ENCODE results near the gene TOP2B.

Gene TOP2B

GRCh38 chr3:25566358-25566920 is 98.3 kb downstream of the TOP2B start:
- DNase-seq (ENCODE audit: extremely low read depth in 1 of 2, low read depth in 1 of 2): no peak

DNA sequence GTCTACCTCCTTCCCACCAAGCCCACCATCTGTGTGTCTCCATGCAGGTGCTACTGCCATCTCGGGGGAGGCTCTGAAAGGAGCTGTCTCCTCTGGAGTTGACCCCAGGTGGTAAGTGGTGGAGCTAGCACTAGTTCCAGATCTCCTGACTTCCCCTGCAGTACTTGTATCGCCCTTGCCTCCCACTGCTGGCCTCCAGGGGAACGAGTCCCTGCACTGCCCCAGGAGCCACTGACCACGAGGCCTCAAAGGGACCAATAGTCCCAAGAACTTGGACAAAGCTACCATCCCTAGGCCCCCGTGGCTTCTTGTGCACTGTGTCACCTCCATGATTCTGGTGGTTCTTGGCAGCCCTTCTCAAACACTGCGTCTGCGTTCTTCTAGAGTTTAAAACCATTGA is 98.9 kb downstream of the TOP2B start:
- no peak for DNase-seq (ENCODE audit: extremely low read depth in 1 of 2, low read depth in 1 of 2)

DNA sequence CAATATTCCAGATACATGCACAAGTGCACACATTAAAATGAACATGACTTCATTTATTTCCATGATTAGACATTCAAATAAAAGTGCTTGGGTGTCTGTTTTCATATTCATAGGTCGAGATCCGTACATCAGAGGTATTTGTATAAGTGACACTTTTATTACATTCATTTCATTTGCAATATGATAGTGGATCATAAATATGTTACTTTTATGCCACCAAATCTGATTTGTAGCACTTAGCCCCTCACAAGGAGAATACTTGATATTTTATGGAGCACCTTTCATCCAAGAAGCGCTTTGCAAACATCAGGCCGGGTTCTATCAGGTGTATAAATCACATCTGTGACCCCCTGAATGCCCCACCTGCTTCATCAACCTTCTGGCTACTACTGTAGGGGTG is 100.6 kb downstream of the TOP2B start:
- no peak for DNase-seq (ENCODE audit: extremely low read depth in 1 of 2, low read depth in 1 of 2)

GRCh38 chr3:25563601-25564000 is 101.1 kb downstream of the TOP2B start:
- DNase-seq (ENCODE audit: extremely low read depth in 1 of 2, low read depth in 1 of 2): no peak

- DNase-seq (ENCODE audit: extremely low read depth in 1 of 2, low read depth in 1 of 2): no peak
These were observed 105.9 kb downstream of the TOP2B start for GRCh38 chr3:25558796-25559195.

DNA sequence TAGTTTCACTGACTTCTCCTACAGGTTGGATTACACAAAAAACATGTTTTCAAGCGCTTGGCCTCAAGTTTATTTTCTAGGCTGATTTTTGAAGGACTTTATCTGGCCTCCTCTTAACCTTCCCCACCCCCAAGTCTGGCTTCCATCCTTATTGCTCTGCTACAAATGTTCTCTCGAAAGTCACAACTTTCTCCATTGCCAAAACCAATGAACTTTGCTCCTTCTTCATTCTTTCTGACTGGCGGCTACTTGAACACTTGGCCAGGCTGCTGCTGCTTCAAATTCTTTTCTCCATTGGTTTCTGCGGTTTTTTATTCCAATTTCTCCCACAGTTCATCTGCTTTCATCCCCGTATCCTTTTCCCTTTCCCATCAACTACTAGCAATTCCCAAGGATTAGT is 106.6 kb downstream of the TOP2B start:
- no peak for DNase-seq (ENCODE audit: extremely low read depth in 1 of 2, low read depth in 1 of 2)

GRCh38 chr3:25557694-25558093 is 107.0 kb downstream of the TOP2B start:
- DNase-seq (ENCODE audit: extremely low read depth in 1 of 2, low read depth in 1 of 2): no peak

DNA sequence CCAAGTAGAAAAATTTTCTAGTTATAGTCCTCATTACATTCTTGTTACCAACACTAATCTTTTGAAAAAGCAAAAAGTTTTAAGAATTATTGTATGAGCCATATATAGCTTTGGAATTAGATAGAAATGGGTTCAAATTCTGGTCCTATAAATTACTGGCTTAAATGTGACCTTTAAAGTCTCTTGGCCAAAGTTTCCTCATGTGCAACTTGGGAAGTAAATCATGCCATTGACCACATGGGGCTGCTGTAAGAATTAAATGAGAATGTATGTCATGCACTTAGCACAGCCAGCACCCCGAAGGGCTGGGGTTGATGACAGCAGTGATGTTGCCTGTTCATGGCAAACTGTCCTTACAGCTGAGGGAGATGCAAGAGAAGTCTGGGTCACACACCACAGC is 108.3 kb downstream of the TOP2B start:
- DNase-seq (ENCODE audit: extremely low read depth in 1 of 2, low read depth in 1 of 2): no peak

DNA sequence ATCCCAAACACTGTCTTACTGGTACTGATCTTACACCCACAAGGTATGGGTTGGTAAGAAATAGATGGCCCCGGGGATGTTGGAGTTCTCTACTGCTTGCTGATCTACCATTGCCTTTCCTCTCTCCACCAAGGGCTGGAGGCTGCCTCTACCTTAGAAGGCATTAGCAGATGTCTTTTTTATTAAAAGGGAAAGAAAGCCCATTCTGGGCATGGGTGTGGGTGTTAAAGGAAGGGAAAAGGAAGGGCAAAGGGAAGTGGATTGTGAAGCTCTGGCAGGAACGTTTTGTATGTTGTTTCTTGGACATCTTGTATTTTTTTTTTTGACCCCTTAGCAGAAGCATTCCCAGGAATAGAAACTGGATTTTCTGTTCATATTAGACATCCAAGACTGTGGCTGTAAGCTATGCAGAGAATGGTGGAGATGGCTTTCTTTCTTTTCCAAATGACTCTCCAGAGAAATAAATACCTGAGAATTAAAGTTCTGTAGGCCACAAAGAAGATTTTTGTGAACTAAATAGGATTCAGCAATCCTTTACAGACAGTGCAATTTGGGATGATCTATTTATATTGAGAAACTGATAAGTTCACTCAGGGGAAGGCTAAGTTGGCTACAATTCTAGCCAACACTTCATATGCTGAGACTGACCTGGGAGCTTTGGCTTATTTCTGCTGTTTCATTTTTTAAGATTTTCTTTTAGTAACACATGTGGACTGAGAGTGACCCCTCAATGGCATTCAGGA is 108.8 kb downstream of the TOP2B start:
- no peak for DNase-seq (ENCODE audit: extremely low read depth in 1 of 2, low read depth in 1 of 2)

GRCh38 chr3:25554376-25554775 is 110.3 kb downstream of the TOP2B start:
- DNase-seq (ENCODE audit: extremely low read depth in 1 of 2, low read depth in 1 of 2): no peak

- no peak for DNase-seq (ENCODE audit: extremely low read depth in 1 of 2, low read depth in 1 of 2)
These were observed 112.5 kb downstream of the TOP2B start for GRCh38 chr3:25552251-25552650.

DNA sequence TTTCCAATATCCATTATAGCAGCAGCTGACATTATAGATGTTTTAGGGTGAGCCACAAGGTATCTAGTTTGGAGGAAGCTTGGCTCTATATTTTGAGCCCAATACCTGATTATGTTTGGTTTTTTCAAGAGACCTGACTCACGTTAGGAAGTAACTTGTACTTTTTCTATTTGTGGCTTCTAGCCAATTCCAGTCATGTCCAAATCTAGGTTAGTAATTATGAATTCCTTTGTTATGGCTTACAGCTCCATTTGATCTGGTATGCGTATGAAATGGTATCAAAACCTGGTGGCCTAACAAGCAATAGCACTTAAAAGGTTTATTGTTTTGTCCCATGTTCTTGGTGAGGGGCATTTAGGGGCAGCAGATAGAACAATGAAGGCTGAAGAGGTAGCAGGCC is 115.9 kb downstream of the TOP2B start:
- no peak for DNase-seq (ENCODE audit: extremely low read depth in 1 of 2, low read depth in 1 of 2)

GRCh38 chr3:25547943-25548674 is 116.6 kb downstream of the TOP2B start:
- DNase-seq (ENCODE audit: extremely low read depth in 1 of 2, low read depth in 1 of 2): no peak

Measured in stimulated activated CD8-positive, alpha-beta memory T cell treated with anti-CD3 and anti-CD28 coated beads, Interleukin-7, amount 100 ng/mL, for 48 hours (primary cell).